Keratinocyte (primary cell): ENCODE data around the gene CFAP70. TPM values are rescaled to one million over a fixed set of nuclear protein-coding genes. Genes with fewer than 3 reads are reported as not detected.
A peak's percentile ranks its signal among the peaks of the same experiment; 100 is the strongest.

Experiments used
- DNase-seq: peaks from one replicate; pipeline ENCODE4 v3.0.0-alpha.2; 2011; ENCODE audit warnings: low read depth, missing footprints, low spot score
- FAIRE-seq: peaks from 2 replicates; lab custom pipeline; 2011; peaks lifted over from hg19 to GRCh38; lab: Jason Lieb, UNC
- H2AFZ ChIP-seq: 2 replicates; pipeline ENCODE4 v1.6.0; 2012; ENCODE audit warnings: low read length, control low read depth, inconsistent platforms; ENCODE audit not compliant: control insufficient read depth
- H3K27ac ChIP-seq: 2 replicates; pipeline ENCODE4 v1.5.1; 2011; ENCODE audit warnings: low read length; ENCODE audit not compliant: control insufficient read depth, insufficient read depth
- H3K27me3 ChIP-seq: 3 replicates; pipeline ENCODE4 v1.6.0; 2011; ENCODE audit warnings: low read length; ENCODE audit not compliant: control insufficient read depth, insufficient read depth; ENCODE audit errors: extremely low read depth
- H3K36me3 ChIP-seq, 2 experiments: 2 replicates in 1 of 2; 3 replicates in 1 of 2; pipeline ENCODE4 v1.5.1; 2011; ENCODE audit warnings: low read length in 2 of 2, mild to moderate bottlenecking in 1 of 2; ENCODE audit not compliant: control insufficient read depth in 2 of 2, insufficient read depth in 2 of 2; ENCODE audit errors: extremely low read depth in 1 of 2
- H3K4me1 ChIP-seq: 3 replicates; pipeline ENCODE4 v1.5.1; 2011; ENCODE audit warnings: low read length; ENCODE audit not compliant: control insufficient read depth, insufficient read depth; ENCODE audit errors: extremely low read depth
- H3K4me2 ChIP-seq: 3 replicates; pipeline ENCODE4 v1.6.0; 2011; ENCODE audit warnings: low read depth, low read length; ENCODE audit not compliant: control insufficient read depth, insufficient read depth; ENCODE audit errors: extremely low read depth
- H3K4me3 ChIP-seq, 3 experiments: fragments of 200-600 bp in 1 of 3; sonication (generic) in 1 of 3; 2 replicates in 2 of 3; 3 replicates in 1 of 3; pipeline ENCODE4 v1.5.1; 2011 to 2016; ENCODE audit warnings: low read length in 3 of 3, mild to moderate bottlenecking in 3 of 3, control low read depth in 2 of 3, inconsistent platforms in 1 of 3, low read depth in 1 of 3, mixed read lengths in 1 of 3, mixed run types in 1 of 3, moderate library complexity in 1 of 3; ENCODE audit not compliant: control insufficient read depth in 2 of 3, insufficient read depth in 2 of 3; ENCODE audit errors: extremely low read depth in 1 of 3
- H3K79me2 ChIP-seq: 2 replicates; pipeline ENCODE4 v1.6.0; 2012; ENCODE audit warnings: low read length; ENCODE audit not compliant: control insufficient read depth, insufficient read depth
- H3K9ac ChIP-seq: 3 replicates; pipeline ENCODE4 v1.6.0; 2011; ENCODE audit warnings: low read length; ENCODE audit not compliant: control insufficient read depth, insufficient read depth; ENCODE audit errors: extremely low read depth
- H3K9me1 ChIP-seq: 3 replicates; pipeline ENCODE4 v1.6.0; 2011; ENCODE audit warnings: low read length; ENCODE audit not compliant: control insufficient read depth, insufficient read depth; ENCODE audit errors: extremely low read depth
- H3K9me3 ChIP-seq: 2 replicates; pipeline ENCODE4 v1.5.1; 2012; ENCODE audit warnings: low read depth, low read length; ENCODE audit not compliant: control insufficient read depth
- H4K20me1 ChIP-seq: 3 replicates; pipeline ENCODE4 v1.6.0; 2011; ENCODE audit warnings: low read length; ENCODE audit not compliant: control insufficient read depth, insufficient read depth; ENCODE audit errors: extremely low read depth
- CTCF ChIP-seq, 3 experiments: IDR thresholded peaks in 1 of 3; conservative IDR thresholded peaks in 1 of 3; optimal IDR thresholded peaks in 1 of 3; 2 replicates in 2 of 3; 3 replicates in 1 of 3; pipeline versions ENCODE3 to v1.5.1; 2011; ENCODE audit warnings: low read length in 3 of 3, mild to moderate bottlenecking in 3 of 3, moderate library complexity in 2 of 3, control low read depth in 1 of 3, inconsistent platforms in 1 of 3; ENCODE audit not compliant: insufficient read depth in 2 of 3; ENCODE audit errors: extremely low read depth in 1 of 3
- EZH2 ChIP-seq: IDR thresholded peaks from one replicate; pipeline ENCODE4 v1.6.1; 2012; ENCODE audit warnings: inconsistent platforms, mild to moderate bottlenecking, low read length, moderate library complexity
- dilution Hi-C: fragments of 300-500 bp; cut with MboI; formaldehyde crosslinking; loops from one replicate; pipeline ENCODE4 v1.7.0; 2020; ENCODE audit warnings: low sequenced_read_pairs; ENCODE audit not compliant: extremely low pct_ligation_motif_present
- polyA plus RNA-seq, 5 experiments: library from polyadenylated mRNA; depleted of rRNA in 3 of 5; stranded (reverse) in 3 of 5; stranded (forward) in 1 of 5; unstranded in 1 of 5; fragments of >200 nt; gene quantifications; 1 replicate in 1 of 5; 2 replicates in 3 of 5; 3 replicates in 1 of 5; pipeline versions ENCODE4 v1.2.1 to v1.2.3, GENCODE V29; 2011 to 2012; ENCODE audit warnings: missing spikeins in 2 of 5, low read depth in 1 of 5, low replicate concordance in 1 of 5

The CFAP70 gene
- polyA plus RNA-seq, 1 donor (not counting 4 experiments of a cell fraction or from before 2014, with no cell fraction given), result 2.1 TPM

GRCh38 chr10:73253225-73253555 is 105.5 kb downstream of the CFAP70 start:
- DNase-seq, result no peak
- H3K36me3 ChIP-seq, result peaks cover 6 to 21% of the 10 kb centered on the region in 2 experiments
- no peaks in the 10 kb centered on the region for H3K27me3 ChIP-seq
- peak overlapping the region; percentile 86 for H2AFZ ChIP-seq
- dilution Hi-C loops, result loop anchor here (25.0 kb wide), 1 partner anchor 134 kb away; no protein-coding TSS in a partner anchor
- no peaks in the 10 kb centered on the region for H3K9me3 ChIP-seq
- peak overlapping the region; percentile 94 for H3K27ac ChIP-seq
- peak overlapping the region; percentile 86 for H3K4me2 ChIP-seq
- no peak for FAIRE-seq
- no peaks in the 10 kb centered on the region for H3K9me1 ChIP-seq
- peaks cover 44% of the 10 kb centered on the region for H3K79me2 ChIP-seq
- H3K4me1 ChIP-seq, result peaks cover 12% of the 10 kb centered on the region
- peak in 1 of 3 experiments; percentile 25 for TF ChIP-seq CTCF (optimal IDR thresholded peaks at IDR 0.05 in 1 of 3, IDR thresholded peaks at IDR 0.05 in 1 of 3, conservative IDR thresholded peaks at IDR 0.05 in 1 of 3; ENCODE audit: extremely low read depth in 1 of 3, insufficient read depth in 2 of 3, low read length in 3 of 3)
- TF ChIP-seq EZH2, result no peak
- H4K20me1 ChIP-seq, result no peaks in the 10 kb centered on the region
- H3K9ac ChIP-seq, result peak overlapping the region; percentile 94
- H3K4me3 ChIP-seq, result peak overlapping the region; percentile 68 to 89 (median 72)

GRCh38 chr10:73252445-73253224 is 106.0 kb downstream of the CFAP70 start, which contains the start of gene MRPS16:
TSS of gene MRPS16 (minus strand) at chr10:73252644. CDS start at chr10:73252482, 162 bp downstream.
- Histone ChIP-seq H3K79me2 (peaks cover 49% of the 10 kb centered on the region), H3K9me3 (no peaks in the 10 kb centered on the region), H2AFZ (peak within 1 kb of the TSS; percentile 86), H3K27ac (peak within 1 kb of the TSS; percentile 94), H3K9ac (peak within 1 kb of the TSS; percentile 94), H3K4me3 (peak within 1 kb of the TSS; percentile 68 to 89 (median 72)), H3K9me1 (no peaks in the 10 kb centered on the region), H3K4me1 (peaks cover 18% of the 10 kb centered on the region), H3K36me3 (peaks cover 6 to 25% of the 10 kb centered on the region in 2 experiments), H4K20me1 (no peaks in the 10 kb centered on the region), H3K4me2 (peak within 1 kb of the TSS; percentile 86), H3K27me3 (no peaks in the 10 kb centered on the region)
- FAIRE-seq (peak; percentile 86), DNase-seq (peak; percentile 91)
- TF ChIP-seq CTCF (optimal IDR thresholded peaks at IDR 0.05 in 1 of 3, IDR thresholded peaks at IDR 0.05 in 1 of 3, conservative IDR thresholded peaks at IDR 0.05 in 1 of 3; ENCODE audit: extremely low read depth in 1 of 3, insufficient read depth in 2 of 3, low read length in 3 of 3), result no peak
- dilution Hi-C loops, result loop anchor here (25.0 kb wide), 1 partner anchor 135 kb away; no protein-coding TSS in a partner anchor
